Measurements from ENCODE around the gene CHAF1A.

Gene CHAF1A

GRCh38 chr19:4406626-4407025 is 4.2 kb downstream of the CHAF1A start:
- no peak for DNase-seq

- DNase-seq: no peak
Measured at GRCh38 chr19:4409123-4409933, 6.9 kb downstream of the CHAF1A start.

- DNase-seq: no peak
Measured at GRCh38 chr19:4413588-4413987, 11.1 kb downstream of the CHAF1A start.

- no peak for DNase-seq
Measured at GRCh38 chr19:4414144-4414799, 11.8 kb downstream of the CHAF1A start.

- no peak for DNase-seq
Measured at GRCh38 chr19:4414800-4415321, 12.4 kb downstream of the CHAF1A start.

GRCh38 chr19:4415352-4415751 is 12.9 kb downstream of the CHAF1A start:
- no peak for DNase-seq

GRCh38 chr19:4416268-4416667 is 13.8 kb downstream of the CHAF1A start:
- no peak for DNase-seq

- no peak for DNase-seq
Measured at GRCh38 chr19:4423416-4424126, 21.1 kb downstream of the CHAF1A start.

- no peak for DNase-seq
Measured at GRCh38 chr19:4425537-4425936, 23.1 kb downstream of the CHAF1A start.

- no peak for DNase-seq
Measured at GRCh38 chr19:4428326-4428975, 26.0 kb downstream of the CHAF1A start.

GRCh38 chr19:4429256-4429655 is 26.8 kb downstream of the CHAF1A start:
- DNase-seq: no peak

GRCh38 chr19:4429771-4430171 is 27.3 kb downstream of the CHAF1A start:
- DNase-seq: no peak

GRCh38 chr19:4430760-4431159 is 28.3 kb downstream of the CHAF1A start:
- no peak for DNase-seq

GRCh38 chr19:4431296-4431695 is 28.9 kb downstream of the CHAF1A start:
- no peak for DNase-seq

- DNase-seq: no peak
Measured at GRCh38 chr19:4431808-4432674, 29.6 kb downstream of the CHAF1A start.

GRCh38 chr19:4432918-4433506 is 30.6 kb downstream of the CHAF1A start:
- DNase-seq: no peak

- DNase-seq: no peak
Measured at GRCh38 chr19:4434391-4434790, 32.0 kb downstream of the CHAF1A start.

GRCh38 chr19:4436231-4436630 is 33.8 kb downstream of the CHAF1A start:
- DNase-seq: no peak

- DNase-seq: no peak
Measured at GRCh38 chr19:4437103-4437502, 34.7 kb downstream of the CHAF1A start.

GRCh38 chr19:4439243-4439642 is 36.8 kb downstream of the CHAF1A start:
- no peak for DNase-seq

- no peak for DNase-seq
Measured at GRCh38 chr19:4441994-4442818, 39.8 kb downstream of the CHAF1A start.
